Liver (tissue), 3 donors: Measurements from ENCODE around the gene SCEL.

ENCODE experiments used
- CTCF ChIP-seq: fragments of 150-350 bp; IDR thresholded peaks from 2 replicates; pipeline ENCODE4 v1.5.1; 2017; ENCODE audit warnings: improper control_type of control experiment, low read depth, low read length; ENCODE audit not compliant: missing input control
- JUND ChIP-seq, 2 donors: IDR thresholded peaks; 2 replicates each; pipeline ENCODE4 v1.6.1; 2016; ENCODE audit warnings: antibody characterized with exemption in 2 of 2
- SP1 ChIP-seq: IDR thresholded peaks from 2 replicates; pipeline ENCODE4 v1.6.1; 2018; ENCODE audit warnings: antibody characterized with exemption, mild to moderate bottlenecking
- donor health status: healthy.
- donor health status: healthy.

GRCh38 chr13:77565635-77566034 lies 30.1 kb downstream of the SCEL start:
- TF ChIP-seq CTCF (peak; percentile 22), SP1 (no peak), JUND (IDR thresholded peaks at IDR 0.05) (no peak)
